HPDE6-E6E7 (cell line): ENCODE data around the gene SPEF2.
A peak's percentile ranks its signal among the peaks of the same experiment; 100 is the strongest.

Experiments
- DNase-seq: peaks from one replicate; pipeline ENCODE4 v3.0.0; 2011; ENCODE audit warnings: missing footprints; ENCODE audit errors: extremely low spot score

The SPEF2 gene, protein sequence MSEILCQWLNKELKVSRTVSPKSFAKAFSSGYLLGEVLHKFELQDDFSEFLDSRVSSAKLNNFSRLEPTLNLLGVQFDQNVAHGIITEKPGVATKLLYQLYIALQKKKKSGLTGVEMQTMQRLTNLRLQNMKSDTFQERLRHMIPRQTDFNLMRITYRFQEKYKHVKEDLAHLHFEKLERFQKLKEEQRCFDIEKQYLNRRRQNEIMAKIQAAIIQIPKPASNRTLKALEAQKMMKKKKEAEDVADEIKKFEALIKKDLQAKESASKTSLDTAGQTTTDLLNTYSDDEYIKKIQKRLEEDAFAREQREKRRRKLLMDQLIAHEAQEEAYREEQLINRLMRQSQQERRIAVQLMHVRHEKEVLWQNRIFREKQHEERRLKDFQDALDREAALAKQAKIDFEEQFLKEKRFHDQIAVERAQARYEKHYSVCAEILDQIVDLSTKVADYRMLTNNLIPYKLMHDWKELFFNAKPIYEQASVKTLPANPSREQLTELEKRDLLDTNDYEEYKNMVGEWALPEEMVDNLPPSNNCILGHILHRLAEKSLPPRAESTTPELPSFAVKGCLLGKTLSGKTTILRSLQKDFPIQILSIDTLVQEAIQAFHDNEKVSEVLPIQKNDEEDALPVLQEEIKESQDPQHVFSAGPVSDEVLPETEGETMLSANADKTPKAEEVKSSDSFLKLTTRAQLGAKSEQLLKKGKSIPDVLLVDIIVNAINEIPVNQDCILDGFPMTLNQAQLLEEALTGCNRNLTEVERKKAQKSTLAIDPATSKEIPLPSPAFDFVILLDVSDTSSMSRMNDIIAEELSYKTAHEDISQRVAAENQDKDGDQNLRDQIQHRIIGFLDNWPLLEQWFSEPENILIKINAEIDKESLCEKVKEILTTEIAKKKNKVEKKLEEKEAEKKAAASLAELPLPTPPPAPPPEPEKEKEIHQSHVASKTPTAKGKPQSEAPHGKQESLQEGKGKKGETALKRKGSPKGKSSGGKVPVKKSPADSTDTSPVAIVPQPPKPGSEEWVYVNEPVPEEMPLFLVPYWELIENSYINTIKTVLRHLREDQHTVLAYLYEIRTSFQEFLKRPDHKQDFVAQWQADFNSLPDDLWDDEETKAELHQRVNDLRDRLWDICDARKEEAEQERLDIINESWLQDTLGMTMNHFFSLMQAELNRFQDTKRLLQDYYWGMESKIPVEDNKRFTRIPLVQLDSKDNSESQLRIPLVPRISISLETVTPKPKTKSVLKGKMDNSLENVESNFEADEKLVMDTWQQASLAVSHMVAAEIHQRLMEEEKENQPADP (N-terminal part only)

DNA sequence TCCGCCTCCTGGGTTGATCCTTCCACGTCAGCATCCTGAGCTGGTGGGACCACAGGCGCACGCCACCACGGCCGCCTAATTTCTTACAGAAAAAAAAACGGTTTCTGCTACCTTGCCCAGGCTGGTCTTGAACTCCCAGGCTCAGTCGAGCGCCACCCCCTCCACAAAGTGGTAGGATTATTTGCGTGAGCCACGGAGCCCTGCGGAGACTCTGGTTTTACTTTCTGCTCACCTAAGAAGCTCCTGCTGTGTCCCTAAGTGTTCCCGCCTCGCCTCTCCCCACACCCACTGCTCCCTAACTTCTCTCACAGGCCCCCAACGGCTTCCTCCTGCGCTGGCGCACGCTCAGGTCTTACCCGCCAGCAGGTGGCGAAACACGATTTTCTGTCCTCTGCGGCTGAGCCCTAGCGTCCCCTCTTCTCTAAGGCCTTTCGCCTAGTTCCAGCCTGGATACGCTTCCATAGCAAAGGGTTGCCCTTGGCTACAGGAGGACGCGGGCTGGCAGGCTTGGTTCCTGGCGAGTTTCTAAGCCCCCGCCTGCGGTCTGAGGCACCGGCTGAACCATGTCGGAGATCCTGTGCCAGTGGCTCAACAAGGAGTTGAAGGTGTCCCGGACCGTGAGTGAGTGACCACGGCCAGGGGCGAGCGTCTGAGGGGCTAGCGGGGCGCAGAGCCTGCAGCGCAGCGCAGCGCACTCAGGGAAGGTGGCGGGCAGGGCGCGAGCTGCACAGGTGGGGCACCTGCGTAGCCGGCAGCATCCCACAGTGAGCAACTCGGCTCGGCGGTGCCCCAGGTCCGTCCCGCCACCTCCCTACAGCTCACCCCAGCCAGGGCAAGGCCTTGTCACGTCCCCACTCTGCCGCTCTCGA, at the start of gene SPEF2:
Gene SPEF2, plus strand, starts transcription at position 429 of the 869 bp plus-strand sequence. Its CDS starts 135 bp downstream, at position 564.
- peak; percentile 69 for DNase-seq

DNA sequence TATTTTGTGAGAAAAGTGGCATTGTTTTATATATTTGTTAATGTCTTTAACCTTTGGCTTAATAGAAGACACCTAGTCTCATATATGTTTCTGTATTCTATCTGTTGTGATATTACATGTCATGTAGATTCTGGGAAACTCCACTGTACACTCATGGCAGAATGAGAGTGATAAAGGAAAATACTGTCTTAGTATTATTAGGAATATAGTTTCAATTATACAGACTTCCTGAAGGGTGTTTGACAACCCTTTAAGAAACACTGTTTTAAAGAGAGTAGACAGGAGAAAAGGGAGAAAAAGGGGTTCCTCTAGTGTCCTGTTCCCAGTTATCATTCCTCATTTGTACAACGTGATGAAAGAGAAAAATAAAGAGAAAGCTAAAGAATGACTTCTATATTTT, 42.1 kb upstream of the SPEF2 start:
- DNase-seq = no peak

DNA sequence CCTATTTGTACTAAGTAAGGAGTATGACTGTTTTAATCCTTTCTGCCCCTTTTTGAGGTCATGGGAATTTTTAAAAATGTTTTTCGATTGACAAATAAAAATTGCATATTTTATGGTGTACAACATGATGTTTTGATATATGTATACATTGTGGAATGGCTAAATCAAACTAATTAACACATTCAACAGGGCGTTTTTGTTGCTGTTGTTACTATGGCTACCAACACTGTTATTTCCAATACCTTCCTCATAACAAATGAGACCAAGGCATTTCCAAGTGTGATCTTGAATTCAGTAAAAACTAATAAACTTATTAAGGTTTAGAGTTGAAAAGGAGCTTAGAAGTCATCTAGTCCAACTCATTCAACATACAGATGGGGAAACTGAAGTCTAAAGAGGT, 30.2 kb upstream of the SPEF2 start:
- no peak for DNase-seq

DNA sequence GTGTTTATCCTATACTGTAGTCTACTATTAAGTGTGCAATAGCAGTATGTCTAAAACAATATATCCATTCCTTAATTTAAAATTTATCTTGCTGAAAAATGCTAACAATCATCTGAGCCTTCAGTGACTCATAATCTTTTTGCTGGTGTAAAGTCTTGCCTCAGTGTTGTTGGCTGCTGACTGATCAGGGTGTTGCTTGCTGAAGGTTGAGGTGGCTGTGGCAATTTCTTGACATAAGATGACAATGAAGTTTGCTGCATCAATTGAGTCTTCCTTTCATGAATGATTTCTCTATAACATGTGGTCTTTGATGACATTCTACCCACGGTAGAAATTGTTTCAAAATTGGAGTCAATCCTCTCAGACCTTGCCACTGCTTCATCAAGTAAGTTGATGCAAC, 24.3 kb upstream of the SPEF2 start:
- DNase-seq = no peak

DNA sequence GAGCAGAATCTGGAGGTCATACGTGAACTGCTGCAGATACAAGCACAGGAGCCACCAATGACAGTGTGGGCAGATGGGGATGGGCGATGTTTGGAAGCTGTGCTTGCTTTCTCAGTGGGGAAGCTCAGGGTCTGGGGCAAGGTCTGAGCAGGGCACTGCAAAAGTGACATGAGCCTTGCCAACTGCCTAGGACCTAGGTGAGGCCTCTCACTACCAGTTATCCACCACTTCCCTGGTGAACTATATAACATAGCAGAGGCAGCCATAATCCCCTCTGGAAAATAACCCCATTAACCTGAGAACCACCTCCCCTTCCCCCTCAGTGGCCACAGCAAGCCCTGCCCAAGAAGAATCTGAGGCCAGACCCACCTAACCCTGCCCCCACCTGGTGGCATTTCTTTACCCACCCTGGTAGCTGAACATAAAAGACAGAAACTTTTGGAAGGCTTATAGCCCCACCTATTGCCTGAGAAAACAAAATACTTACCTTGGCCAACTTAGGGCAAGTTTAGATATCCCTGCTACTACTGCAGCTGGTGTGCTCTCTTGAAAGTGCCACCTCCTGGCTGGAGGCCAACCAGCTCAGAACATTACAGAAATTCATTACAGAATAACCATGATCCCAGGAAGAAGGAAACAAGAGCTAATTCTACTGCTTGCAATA, 18.8 kb upstream of the SPEF2 start:
- no peak for DNase-seq

DNA sequence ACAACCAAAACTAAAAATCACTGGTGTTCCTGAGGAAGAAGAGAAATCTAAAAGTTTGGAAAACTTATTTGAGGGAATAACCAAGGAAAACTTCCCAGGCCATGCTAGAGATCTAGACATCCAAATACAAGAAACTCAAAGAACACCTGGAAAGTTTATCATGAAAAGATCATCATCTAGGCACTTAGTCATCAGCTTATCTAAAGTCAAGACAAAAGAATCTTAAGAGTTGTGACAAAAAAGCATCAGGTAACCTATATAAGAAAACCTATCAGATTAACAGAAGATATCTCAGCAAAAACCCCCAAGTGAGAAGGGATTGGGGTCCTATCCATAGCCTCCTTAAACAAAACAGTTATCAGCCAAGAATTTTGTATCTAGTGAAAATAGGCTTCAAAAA, 17.1 kb upstream of the SPEF2 start:
- DNase-seq = no peak

DNA sequence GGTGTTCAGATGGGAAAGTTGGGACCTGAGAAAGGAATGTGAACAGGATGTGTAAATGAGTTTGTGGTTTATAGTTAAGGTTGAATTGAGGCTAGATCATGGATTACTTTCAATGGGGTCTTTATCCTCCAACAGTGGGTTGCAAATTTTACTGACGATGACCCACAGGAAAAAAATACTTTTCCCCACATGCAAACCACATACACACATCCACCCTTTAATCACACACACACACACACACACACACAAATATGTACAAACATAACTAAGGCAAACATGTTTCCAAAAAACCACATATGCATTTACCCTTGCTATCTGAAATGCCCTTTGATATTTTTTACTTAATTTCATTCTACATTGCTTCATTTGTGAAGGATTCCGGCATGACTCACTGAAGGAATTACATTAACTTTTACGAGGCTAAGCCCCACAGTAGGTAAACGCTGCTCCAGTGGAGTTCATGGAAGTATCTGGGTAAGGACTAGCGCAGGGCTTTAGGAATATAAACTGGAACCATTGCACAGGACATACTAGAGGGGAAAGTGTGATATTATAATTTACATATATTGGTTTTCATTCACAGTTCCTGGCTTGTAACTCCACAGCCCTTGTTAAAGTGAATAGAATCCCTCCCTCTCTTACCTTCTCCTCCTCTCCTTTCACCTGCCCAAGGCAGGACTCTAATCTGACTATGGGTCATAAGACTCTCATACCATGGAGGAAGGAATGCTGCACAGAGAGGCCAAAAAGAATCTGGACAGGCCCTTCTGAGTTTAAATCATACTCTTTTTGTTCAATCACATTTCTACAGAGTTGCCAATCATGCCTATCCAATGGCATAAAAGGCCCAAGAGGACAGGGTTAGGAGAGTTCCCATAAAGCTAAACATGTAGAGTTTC, 8.5 kb upstream of the SPEF2 start:
- no peak for DNase-seq

DNA sequence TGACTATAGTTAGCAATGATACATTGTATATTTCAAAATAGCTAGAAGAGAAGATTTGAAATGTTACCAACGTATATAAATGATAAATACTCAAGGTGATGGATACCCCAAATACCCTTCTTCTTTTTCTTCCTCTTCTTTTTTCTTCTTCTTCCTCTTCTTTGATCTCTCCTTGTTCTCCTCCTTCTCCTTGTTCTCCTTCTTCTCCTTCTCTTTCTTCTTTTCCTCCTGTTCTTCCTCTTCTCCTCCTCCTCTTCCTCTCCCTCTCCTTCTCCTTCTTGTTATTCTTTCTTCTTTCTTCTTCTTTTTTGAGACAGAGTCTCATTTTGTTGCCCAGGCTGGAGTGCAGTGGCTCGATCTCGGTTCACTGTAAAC, 616 bp upstream of the SPEF2 start:
- DNase-seq = no peak

DNA sequence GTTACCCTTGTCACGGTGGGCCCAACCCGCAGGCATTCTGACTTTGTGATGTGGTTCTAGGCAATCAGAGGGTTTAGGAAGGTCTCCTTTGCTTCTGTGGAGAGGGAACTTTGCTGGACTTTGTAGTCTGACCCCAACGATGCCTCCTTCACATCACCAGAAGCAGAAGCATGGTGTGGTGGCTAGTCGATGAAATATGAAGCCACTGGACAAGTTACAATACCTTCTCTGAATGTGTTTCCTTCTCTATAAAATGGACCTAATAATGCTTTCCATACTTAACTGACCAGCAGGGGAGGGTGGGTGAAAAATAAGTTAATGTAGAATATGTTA, 607 bp downstream of the SPEF2 start:
- no peak for DNase-seq

DNA sequence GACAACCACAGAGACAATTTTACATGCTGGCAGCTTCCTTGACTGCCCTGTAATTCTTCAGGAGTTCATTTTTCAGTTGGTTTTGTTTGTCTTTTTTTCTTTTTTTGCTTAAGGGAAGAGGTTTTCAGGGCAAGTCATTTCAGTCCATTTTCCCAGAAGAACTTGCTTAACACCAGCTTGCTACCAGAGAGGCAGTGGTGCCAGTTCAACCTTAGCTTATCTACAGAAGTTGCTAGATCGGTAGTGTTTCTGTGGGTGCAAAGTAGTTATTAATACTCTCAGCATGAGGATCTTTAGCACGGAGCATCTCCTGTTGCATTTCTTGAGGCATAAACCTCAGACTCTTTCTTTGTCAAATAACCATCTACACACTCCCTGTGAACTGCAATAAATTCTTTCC, 1.1 kb downstream of the SPEF2 start:
- DNase-seq = no peak

DNA sequence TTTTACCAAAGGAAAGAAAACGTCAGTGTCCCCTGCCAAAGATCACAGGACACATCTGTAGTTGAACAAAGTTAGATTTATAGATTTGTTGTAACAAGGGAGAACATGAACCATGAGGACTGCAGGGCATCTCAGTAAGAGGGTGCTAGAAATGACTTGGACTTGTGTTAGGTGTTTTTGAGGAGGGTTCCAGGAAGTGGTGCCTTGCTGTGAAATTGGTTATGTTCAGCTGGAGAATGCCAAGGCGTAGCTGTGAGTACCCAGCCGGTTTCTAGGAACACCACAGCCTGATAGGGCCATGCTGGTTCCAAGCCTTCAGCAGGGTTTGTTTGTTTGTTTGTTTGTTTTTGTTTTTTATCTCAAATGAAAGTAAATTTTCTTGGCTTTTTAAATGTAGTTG, 5.3 kb downstream of the SPEF2 start:
- DNase-seq = no peak

DNA sequence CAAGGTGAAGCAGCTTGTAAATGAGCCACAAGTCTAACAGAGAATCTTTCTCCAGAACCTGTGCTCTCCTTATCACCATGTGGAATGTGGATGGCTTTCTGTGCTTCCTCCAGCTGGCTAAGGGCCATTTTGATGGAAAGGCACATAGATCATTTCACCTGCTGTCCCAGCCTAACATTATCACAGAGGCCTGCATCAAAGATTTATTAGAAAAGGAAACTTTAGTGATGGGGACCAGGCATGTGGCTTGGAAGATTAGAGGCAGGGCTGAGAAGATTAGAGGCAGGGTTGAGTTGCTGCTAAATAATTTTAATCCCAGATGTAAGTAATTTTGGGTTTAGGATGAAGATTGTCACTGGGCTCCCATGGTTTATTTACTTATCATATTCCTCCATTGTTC, 6.3 kb downstream of the SPEF2 start:
- DNase-seq = no peak

DNA sequence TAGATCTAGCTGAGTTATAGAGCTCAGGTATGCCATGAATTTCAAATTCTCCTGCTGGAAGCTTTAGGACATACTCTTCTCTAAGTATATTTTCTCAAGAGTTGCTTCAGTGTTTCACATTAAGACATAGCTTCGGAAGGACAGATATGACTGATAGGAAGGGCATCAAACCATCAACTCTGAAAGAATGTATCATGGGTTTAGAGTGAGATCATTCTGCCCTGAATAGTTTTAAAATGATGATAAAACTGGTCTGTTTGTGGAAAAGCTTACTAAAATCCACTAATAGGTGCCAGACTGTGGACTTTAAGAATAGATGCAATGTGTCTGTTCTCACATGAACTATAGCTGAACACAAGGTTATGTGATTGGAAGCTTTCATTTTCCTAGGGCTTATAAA, 8.4 kb downstream of the SPEF2 start:
- DNase-seq = no peak

DNA sequence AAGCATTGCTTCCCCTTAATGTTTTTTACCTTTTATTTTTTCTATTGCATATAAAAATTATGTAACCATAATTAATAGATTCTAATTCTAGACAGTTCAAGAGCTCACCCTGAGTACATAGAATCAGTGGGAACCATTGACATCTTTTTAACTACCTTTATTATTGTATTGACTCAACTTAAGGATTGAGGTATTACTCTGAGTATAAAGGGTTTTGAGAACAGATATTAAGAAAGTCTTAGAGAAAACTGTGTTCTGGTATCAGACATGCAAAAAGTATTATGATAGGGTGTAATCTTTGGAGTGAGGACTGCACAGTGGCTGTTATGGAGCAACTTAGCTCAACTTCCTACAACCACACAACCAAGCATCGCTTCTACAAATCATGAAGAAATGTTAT, 8.9 kb downstream of the SPEF2 start:
- DNase-seq = no peak

DNA sequence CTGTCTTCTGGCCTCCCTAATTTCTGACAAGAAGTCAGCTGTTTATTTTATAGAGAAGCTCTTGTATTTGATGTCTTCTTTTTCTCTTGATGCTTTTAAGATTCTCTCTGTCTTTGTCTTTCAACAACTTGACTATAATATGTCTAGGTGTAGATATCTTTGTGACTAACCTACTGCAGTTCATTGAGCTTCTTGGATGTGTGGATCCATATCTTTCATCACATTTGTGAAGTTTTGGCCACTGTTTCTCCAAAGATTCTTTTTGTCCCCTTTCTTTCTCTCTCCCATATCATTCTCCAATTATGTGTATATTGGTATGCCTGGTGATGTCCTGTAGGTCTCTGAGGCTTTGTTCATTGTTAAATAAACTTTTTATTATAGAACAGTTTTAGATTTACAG, 16.7 kb downstream of the SPEF2 start:
- no peak for DNase-seq

DNA sequence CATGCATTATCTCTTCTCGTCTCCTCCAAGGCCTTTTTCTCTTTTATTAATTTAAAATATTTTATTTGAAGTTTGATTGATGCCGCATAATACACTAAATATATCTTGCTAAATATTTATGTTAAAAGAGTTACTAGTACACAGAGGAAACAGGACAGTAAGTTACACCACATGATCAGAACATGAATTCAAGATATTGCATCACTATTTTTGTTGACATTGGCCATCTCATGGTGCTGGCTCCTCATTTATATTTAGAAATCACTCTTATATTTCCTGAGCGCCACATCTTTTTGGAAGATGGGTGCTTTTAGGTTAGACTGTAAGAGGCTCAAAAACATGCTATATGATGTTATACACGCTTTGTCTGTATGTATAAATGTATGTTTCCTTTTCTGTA, 23.0 kb downstream of the SPEF2 start:
- no peak for DNase-seq

DNA sequence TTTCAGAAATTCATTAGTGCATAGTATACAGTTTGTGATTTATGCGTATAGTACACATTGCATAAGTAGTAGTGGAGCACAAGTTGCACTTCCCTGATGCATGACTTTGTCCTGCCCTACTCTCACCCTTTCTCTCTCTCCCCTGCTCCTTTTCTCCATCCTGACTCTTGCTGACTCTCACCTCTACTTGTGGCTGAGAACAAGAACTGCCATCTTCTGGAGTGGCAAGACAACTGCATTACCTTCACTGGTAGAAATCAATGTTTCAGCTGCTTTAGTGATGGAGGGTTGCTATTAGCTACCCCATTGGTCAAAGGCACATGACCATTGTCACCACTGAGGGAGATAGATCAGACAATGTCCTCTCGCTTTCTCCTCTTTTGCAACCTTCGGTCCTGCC, 26.9 kb downstream of the SPEF2 start:
- no peak for DNase-seq

DNA sequence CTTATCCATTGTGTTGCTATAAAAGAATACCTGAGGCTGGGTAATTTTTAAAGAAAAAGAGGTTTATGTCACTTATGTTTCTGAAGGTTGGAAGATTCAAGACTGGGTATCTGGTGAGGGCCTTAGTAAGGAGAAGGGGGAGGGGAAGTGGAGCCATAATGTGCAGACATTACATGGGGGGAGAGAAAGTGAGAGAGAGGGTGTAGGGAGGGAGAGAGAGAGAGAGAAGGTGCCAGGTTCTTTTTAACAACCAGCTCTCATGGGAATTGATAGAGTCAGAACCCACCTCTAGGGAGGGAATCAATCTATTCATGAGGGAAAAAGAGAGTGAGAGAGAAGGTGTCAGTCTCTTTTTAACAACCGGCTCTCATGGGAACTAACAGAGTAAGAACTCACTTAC, 29.5 kb downstream of the SPEF2 start:
- no peak for DNase-seq

DNA sequence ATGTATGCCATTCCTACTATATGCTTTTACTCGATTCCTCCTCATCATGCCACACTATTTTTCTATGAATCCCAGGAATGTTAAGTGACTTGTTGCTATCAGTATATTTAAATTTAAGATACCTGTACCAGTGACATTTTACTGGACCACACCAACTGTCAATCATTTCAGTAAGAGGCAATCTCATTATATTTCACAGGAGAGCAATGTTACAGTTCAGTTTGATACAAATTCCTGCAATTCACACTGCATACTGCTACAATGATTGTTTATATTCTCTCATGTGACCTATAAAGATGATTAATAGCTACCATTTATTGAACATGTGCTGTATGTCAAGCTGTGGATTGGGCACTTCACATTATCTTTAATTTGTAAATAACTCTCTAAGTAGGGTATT, 30.0 kb downstream of the SPEF2 start:
- no peak for DNase-seq
